Measurements from ENCODE around the gene GRM8. TPM values are rescaled to one million over a fixed set of nuclear protein-coding genes. Genes with fewer than 3 reads are reported as not detected.

GRM8 gene
- total and polyA plus RNA-seq, 8 donors: 0.26 to 0.75 (median 0.44) TPM; not detected in 2

- Histone ChIP-seq H3K36me3 (no peaks in the 10 kb centered on the region), H3K4me3 (no peak overlapping the region), H3K4me1 (no peaks in the 10 kb centered on the region), H3K27ac (no peak overlapping the region), H3K27me3 (no peaks in the 10 kb centered on the region), H3K9me3 (peaks cover 0 to 3% of the 10 kb centered on the region in 2 donors)
- peak in 1 of 4 donors; percentile 10 for DNase-seq
- intact Hi-C loops (cut with DNase I): no loop called here
- no peak for TF ChIP-seq CTCF (IDR thresholded peaks at IDR 0.05)
- ATAC-seq: no peak
Observed at GRCh38 chr7:126394406-126394805, 858.3 kb downstream of the GRM8 start.

Small RNA genes within 50 kb of the gene (microRNA-seq; reads per million reads assigned to microRNA genes)
- 1.6 to 1.7 reads per million in 2 donors for gene MIR592

Other genes starting within 250 kb of the GRM8 start
- gene ZNF800, start 139.8 kb upstream of the GRM8 start, total RNA-seq: 10 to 100 TPM; 29.4 to 32.3 TPM
- 10 to 100 TPM; 21.0 to 23.9 (median 21.8) TPM for gene ZNF800, start 139.8 kb upstream of the GRM8 start, polyA plus RNA-seq (ENCODE audit: insufficient read length in 6 of 6)